Panc1 (cell line): ENCODE measurements around the gene RPGR.

Source experiments
- POLR2AphosphoS5 ChIP-seq: IDR thresholded peaks from 2 replicates; pipeline ENCODE4 v1.6.1; 2012; ENCODE audit warnings: mild to moderate bottlenecking, low read depth, low read length, moderate library complexity
- SIN3A ChIP-seq: IDR thresholded peaks from 2 replicates; pipeline ENCODE4 v1.6.1; 2012; ENCODE audit warnings: low read depth, mild to moderate bottlenecking, low read length, moderate library complexity, borderline replicate concordance; ENCODE audit not compliant: insufficient read depth
- TCF7L2 ChIP-seq: IDR thresholded peaks from 2 replicates; pipeline ENCODE4 v1.6.1; 2011; ENCODE audit warnings: mild to moderate bottlenecking, low read depth, low read length, inconsistent platforms
- TF ChIP-seq, protein P1 (sequence below): fragments of 450-650 bp; IDR thresholded peaks from 2 replicates; pipeline ENCODE4 v1.5.1; 2017; ENCODE audit warnings: mild to moderate bottlenecking
- TF ChIP-seq, protein P2 (sequence below), 2 experiments: IDR thresholded peaks; 2 replicates each; pipeline ENCODE4 v1.6.1; 2011 to 2012; ENCODE audit warnings: low read depth in 2 of 2, control low read depth in 1 of 2, low read length in 1 of 2, mild to moderate bottlenecking in 1 of 2, moderate library complexity in 1 of 2; ENCODE audit not compliant: insufficient read depth in 1 of 2

DNA sequence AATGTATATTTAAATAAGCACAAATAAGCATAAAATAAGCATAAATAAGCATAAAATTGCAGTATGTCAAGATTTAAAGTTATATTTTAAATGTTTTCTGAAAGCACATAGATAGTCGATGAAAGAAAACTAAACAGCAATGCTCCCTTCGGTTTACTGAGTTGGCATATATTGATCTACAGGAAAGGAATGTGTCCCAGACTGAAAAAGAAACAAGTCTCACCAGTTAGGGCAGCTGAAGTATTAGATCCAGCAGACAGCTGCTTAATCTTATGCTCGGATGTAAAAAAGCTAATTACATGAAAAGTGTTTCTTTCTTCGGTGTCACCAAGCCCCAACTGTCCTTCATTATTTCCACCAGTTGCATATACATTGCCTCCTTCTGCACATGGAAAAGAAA, 8.7 kb downstream of the RPGR start:
- TF ChIP-seq SIN3A = no peak
- TF ChIP-seq, protein P1, sequence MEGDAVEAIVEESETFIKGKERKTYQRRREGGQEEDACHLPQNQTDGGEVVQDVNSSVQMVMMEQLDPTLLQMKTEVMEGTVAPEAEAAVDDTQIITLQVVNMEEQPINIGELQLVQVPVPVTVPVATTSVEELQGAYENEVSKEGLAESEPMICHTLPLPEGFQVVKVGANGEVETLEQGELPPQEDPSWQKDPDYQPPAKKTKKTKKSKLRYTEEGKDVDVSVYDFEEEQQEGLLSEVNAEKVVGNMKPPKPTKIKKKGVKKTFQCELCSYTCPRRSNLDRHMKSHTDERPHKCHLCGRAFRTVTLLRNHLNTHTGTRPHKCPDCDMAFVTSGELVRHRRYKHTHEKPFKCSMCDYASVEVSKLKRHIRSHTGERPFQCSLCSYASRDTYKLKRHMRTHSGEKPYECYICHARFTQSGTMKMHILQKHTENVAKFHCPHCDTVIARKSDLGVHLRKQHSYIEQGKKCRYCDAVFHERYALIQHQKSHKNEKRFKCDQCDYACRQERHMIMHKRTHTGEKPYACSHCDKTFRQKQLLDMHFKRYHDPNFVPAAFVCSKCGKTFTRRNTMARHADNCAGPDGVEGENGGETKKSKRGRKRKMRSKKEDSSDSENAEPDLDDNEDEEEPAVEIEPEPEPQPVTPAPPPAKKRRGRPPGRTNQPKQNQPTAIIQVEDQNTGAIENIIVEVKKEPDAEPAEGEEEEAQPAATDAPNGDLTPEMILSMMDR = no peak
- TF ChIP-seq POLR2AphosphoS5 = no peak
- TF ChIP-seq, protein P2, sequence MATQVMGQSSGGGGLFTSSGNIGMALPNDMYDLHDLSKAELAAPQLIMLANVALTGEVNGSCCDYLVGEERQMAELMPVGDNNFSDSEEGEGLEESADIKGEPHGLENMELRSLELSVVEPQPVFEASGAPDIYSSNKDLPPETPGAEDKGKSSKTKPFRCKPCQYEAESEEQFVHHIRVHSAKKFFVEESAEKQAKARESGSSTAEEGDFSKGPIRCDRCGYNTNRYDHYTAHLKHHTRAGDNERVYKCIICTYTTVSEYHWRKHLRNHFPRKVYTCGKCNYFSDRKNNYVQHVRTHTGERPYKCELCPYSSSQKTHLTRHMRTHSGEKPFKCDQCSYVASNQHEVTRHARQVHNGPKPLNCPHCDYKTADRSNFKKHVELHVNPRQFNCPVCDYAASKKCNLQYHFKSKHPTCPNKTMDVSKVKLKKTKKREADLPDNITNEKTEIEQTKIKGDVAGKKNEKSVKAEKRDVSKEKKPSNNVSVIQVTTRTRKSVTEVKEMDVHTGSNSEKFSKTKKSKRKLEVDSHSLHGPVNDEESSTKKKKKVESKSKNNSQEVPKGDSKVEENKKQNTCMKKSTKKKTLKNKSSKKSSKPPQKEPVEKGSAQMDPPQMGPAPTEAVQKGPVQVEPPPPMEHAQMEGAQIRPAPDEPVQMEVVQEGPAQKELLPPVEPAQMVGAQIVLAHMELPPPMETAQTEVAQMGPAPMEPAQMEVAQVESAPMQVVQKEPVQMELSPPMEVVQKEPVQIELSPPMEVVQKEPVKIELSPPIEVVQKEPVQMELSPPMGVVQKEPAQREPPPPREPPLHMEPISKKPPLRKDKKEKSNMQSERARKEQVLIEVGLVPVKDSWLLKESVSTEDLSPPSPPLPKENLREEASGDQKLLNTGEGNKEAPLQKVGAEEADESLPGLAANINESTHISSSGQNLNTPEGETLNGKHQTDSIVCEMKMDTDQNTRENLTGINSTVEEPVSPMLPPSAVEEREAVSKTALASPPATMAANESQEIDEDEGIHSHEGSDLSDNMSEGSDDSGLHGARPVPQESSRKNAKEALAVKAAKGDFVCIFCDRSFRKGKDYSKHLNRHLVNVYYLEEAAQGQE (IDR thresholded peaks at IDR 0.05; ENCODE audit: insufficient read depth in 1 of 2, low read depth in 2 of 2, low read length in 1 of 2) = no peak
- TF ChIP-seq TCF7L2 = no peak
